PFSK-1 (cell line): ENCODE measurements around the gene EMILIN1.

ENCODE experiments used
- FOXP2 ChIP-seq: optimal IDR thresholded peaks from 2 replicates; pipeline ENCODE3; 2011; ENCODE audit warnings: borderline replicate concordance, control low read depth, inconsistent platforms; ENCODE audit not compliant: insufficient read depth; ENCODE audit errors: extremely low read length, extremely low read depth
- POLR2AphosphoS5 ChIP-seq: IDR thresholded peaks from 2 replicates; pipeline ENCODE4 v1.6.1; 2012; ENCODE audit warnings: low read depth, mild to moderate bottlenecking, control low read depth, low read length, moderate library complexity
- REST ChIP-seq, 2 experiments: IDR thresholded peaks; 2 replicates each; pipeline versions ENCODE4 v1.6.1 to v1.8.0; 2011 to 2012; ENCODE audit warnings: low read depth in 2 of 2, low read length in 2 of 2, control low read depth in 1 of 2, inconsistent platforms in 1 of 2, mild to moderate bottlenecking in 1 of 2, moderate library complexity in 1 of 2; ENCODE audit not compliant: insufficient read depth in 1 of 2
- SIN3A ChIP-seq: IDR thresholded peaks from 2 replicates; pipeline ENCODE4 v1.6.1; 2012; ENCODE audit warnings: mild to moderate bottlenecking, low read length, moderate library complexity, borderline replicate concordance; ENCODE audit not compliant: insufficient read depth
- TAF1 ChIP-seq: IDR thresholded peaks from 2 replicates; pipeline ENCODE4 v1.6.1; 2012; ENCODE audit warnings: low read length, control low read depth, borderline replicate concordance; ENCODE audit not compliant: insufficient read depth

EMILIN1 gene

GRCh38 chr2:27069961-27070618, 8.3 kb upstream of the EMILIN1 start:
- TF ChIP-seq SIN3A (no peak), TAF1 (no peak), FOXP2 (no peak), POLR2AphosphoS5 (no peak), REST (IDR thresholded peaks at IDR 0.05; ENCODE audit: insufficient read depth in 1 of 2, low read depth in 2 of 2, low read length in 2 of 2) (no peak)

- TF ChIP-seq REST (IDR thresholded peaks at IDR 0.05; ENCODE audit: insufficient read depth in 1 of 2, low read depth in 2 of 2, low read length in 2 of 2) (no peak), SIN3A (no peak), POLR2AphosphoS5 (no peak), TAF1 (no peak), FOXP2 (no peak)
Measured at GRCh38 chr2:27070653-27071276, 7.7 kb upstream of the EMILIN1 start.

- TF ChIP-seq SIN3A: peak; percentile 9; the same call in 1 of the 2 replicates
- no peak for TF ChIP-seq FOXP2
- TF ChIP-seq REST (IDR thresholded peaks at IDR 0.05; ENCODE audit: insufficient read depth in 1 of 2, low read depth in 2 of 2, low read length in 2 of 2): 0 out of 4 replicates have a peak, but pooled peaks of 1 of the 2 experiments have one; percentile 4
- TF ChIP-seq TAF1: peak; percentile 94
- peak; percentile 92 for TF ChIP-seq POLR2AphosphoS5
Measured at GRCh38 chr2:27071277-27071989, 7.0 kb upstream of the EMILIN1 start, which contains the start of gene OST4. OST4 (minus strand) TSS chr2:27071654.

- TF ChIP-seq REST (IDR thresholded peaks at IDR 0.05; ENCODE audit: insufficient read depth in 1 of 2, low read depth in 2 of 2, low read length in 2 of 2): no peak
- no peak for TF ChIP-seq SIN3A
- TF ChIP-seq FOXP2: no peak
Measured at GRCh38 chr2:27071990-27072830, 6.2 kb upstream of the EMILIN1 start.
